Endothelial cell of umbilical vein (primary cell): ENCODE measurements around the gene GCNA.

Experiments used
- POLR2A ChIP-seq: IDR thresholded peaks from 2 replicates; pipeline ENCODE4 v1.6.1; 2012; ENCODE audit warnings: low read depth, mild to moderate bottlenecking, control low read depth, low read length
- TF ChIP-seq, protein P1 (sequence below), 2 donors: IDR thresholded peaks; 1 replicate in 1 of 2; 2 replicates in 1 of 2; pipeline ENCODE4 v1.5.1; 2011; ENCODE audit warnings: low read length in 2 of 2, mild to moderate bottlenecking in 2 of 2, moderate library complexity in 2 of 2, control low read depth in 1 of 2, inconsistent platforms in 1 of 2, low read depth in 1 of 2; ENCODE audit not compliant: insufficient read depth in 1 of 2; ENCODE audit errors: extremely low read depth in 1 of 2

DNA sequence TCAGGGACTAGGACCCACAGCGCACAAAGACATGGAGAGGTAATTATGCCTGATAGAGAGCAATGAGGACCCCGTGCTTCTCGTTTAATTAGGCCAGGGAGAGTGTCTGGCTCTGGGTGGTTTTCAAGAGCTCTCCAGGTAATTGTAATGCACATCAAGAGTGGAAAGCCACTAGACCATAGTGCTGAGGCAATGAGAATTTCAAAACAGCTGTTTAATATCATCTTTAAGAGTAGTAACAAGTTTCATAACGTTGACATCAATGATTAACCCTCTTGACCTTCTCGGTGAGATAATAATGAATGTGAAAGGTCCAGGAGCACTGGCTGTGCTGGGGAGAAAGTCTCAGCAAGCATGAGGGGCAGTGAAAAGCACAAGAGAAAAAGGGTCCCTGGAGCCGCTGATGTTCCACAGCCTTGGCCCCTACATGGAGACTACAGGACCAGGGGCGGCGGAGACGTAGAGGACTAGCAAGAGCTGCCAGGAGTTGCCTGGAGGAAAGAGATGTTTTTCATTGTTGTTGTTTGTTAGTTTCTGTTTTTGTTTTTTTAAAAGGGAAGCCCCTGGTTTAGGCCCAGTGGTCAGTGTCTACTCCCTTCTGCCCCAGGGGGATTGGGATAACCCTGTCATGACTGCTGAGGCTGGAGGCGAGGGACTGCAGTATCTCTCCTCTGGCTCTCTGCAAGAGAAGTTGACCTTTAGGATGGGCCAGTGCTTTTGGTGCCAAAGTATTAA, 54.9 kb downstream of the GCNA start:
- TF ChIP-seq, protein P1, sequence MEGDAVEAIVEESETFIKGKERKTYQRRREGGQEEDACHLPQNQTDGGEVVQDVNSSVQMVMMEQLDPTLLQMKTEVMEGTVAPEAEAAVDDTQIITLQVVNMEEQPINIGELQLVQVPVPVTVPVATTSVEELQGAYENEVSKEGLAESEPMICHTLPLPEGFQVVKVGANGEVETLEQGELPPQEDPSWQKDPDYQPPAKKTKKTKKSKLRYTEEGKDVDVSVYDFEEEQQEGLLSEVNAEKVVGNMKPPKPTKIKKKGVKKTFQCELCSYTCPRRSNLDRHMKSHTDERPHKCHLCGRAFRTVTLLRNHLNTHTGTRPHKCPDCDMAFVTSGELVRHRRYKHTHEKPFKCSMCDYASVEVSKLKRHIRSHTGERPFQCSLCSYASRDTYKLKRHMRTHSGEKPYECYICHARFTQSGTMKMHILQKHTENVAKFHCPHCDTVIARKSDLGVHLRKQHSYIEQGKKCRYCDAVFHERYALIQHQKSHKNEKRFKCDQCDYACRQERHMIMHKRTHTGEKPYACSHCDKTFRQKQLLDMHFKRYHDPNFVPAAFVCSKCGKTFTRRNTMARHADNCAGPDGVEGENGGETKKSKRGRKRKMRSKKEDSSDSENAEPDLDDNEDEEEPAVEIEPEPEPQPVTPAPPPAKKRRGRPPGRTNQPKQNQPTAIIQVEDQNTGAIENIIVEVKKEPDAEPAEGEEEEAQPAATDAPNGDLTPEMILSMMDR (IDR thresholded peaks at IDR 0.05; ENCODE audit: extremely low read depth in 1 of 2, insufficient read depth in 1 of 2, low read depth in 1 of 2, low read length in 2 of 2), result no peak
- no peak for TF ChIP-seq POLR2A
